ENCODE results near the gene LY6G6F.
"Not testable (repeated sequence)": the region's sequence is repeated elsewhere in the genome, so short reads cannot be mapped to it uniquely, and the experiment has no call there.

LY6G6F gene

DNA sequence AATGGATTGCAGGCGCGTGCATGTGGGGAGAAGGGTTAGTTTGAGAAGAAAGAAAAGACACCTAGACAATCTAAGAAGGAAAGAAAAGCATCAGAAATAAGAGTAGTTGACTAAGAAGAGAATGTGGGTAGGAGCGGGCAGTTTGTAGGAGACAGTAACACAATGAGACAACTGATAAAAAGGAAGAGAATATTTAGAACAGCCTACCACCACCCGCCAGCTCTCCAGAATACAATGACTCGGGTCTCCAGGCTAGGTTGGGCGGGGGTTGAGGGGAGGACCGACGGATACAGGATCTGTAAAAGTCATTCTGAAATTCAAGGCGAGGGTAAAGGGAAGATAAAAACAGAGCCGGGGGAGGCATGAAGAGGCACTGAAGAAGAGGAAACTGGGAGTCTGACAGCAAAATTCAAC lies 4.3 kb upstream of the LY6G6F start:
- ATAC-seq: no peak
- peak; percentile 39 for DNase-seq

DNA sequence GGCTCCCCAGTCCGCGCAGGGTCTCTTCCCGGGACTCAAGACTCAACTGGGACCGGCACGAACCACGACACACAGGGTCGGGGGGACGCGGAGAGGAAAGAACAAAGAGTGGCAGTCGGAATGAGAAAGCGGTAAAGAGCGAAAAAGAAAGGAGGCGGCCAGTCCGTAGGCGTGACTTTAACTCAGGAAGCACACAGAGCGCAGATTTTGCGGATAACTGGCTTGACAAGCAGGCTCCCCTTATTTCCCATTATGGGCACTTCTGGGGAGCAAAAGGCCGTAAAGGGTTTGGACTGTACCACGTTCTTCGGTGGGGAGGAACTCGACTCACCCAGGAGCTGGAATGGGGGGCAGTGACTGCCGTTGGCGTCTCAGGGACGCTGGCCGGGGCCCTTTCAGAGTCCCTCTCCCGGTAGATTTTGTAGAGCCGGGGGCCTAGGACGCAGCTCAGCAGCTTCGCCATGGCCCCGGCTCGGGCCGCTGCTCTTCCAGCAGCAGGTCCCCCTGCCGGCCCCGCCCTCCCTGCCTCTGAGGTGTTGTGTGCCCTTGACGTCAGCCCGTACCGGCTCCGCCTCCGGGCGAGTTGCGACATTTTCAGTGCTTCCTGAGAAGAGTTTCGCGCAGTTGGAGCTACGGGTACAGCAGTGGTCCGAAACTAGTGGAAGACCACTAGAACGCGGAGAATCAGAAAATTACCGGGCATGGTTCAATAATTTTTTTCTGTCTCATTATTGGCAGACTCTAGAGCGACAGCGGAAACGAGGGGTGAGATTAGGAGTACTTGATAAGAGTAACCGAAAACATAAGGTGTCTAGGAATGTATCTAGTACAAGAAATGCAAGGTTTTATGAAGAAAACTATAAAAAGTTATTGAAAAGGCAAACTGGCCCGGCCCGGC lies 3.6 kb upstream of the LY6G6F start, which contains the start of gene ABHD16A:
Gene ABHD16A (minus strand): TSS at position 506 of the 898 bp plus-strand sequence. CDS start 43 bp downstream, at position 463.
- peak; percentile 97 for ATAC-seq
- peak; percentile 98 for DNase-seq

DNA sequence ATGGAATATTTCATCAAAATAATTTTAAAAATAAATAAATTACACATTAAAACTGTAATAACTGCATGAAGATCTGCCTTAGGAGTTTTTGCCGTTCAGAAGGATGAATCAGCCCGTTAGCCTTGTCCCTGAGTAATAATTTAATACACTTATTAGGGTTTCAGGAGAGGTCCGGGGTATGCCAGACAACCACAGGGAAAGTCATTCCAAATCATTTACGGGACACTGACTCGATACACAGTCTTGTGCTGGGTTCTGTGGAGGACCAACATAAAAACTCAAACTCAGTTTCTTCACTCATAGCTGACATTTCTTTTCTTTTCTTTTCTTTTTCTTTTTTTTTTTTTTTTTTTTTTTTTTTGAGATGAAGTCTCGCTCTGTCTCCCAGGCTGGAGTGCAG lies 735 bp upstream of the LY6G6F start:
- ATAC-seq: no peak
- DNase-seq: no peak

DNA sequence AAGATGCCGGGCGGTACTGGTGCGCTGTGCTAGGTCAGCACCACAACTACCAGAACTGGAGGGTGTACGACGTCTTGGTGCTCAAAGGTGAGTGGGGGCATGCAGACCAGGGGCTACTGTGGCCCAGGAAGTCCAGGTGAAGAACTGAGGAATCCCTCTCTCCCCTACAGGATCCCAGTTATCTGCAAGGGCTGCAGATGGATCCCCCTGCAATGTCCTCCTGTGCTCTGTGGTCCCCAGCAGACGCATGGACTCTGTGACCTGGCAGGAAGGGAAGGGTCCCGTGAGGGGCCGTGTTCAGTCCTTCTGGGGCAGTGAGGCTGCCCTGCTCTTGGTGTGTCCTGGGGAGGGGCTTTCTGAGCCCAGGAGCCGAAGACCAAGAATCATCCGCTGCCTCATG lies 1.0 kb downstream of the LY6G6F start:
- DNase-seq: no peak
- no peak for ATAC-seq

DNA sequence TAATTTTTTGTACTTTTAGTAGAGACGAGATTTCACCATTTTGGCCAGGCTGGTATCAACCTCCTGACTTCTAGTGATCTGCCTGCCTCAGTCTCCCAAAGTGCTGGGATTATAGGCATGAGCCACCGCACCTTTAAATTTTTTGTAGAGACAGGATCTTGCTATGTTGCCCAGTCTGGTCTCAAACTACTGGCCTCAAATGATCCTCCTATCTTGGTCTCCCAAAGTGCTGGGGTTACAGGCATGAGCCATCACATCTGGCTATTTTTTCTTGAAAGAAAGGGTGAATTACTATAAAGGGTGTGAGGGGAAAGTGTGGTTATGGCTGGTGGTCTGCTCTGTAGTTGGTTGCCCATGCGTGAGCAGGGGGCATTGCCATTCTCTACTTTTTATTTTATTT lies 1.6 kb downstream of the LY6G6F start:
- DNase-seq (no peak), ATAC-seq (no peak)

DNA sequence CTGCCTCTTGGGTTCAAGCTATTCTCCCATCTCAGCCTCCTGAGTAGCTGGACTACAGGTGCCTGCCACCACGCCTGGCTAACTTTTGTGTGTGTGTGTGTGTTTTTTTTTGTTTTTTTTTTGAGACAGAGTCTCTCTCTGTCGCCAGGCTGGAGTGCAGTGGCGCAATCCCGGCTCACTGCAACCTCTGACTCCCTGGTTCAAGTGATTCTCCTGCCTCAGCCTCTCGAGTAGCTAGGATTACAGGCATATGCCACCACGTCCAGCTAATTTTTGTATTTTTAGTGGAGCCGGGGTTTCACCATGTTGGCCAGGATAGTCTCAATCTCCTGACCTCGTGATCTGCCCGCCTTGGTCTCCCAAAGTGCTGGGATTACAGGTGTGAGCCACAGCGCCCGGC lies 2.5 kb downstream of the LY6G6F start:
- not testable (repeated sequence) for ATAC-seq, DNase-seq

DNA sequence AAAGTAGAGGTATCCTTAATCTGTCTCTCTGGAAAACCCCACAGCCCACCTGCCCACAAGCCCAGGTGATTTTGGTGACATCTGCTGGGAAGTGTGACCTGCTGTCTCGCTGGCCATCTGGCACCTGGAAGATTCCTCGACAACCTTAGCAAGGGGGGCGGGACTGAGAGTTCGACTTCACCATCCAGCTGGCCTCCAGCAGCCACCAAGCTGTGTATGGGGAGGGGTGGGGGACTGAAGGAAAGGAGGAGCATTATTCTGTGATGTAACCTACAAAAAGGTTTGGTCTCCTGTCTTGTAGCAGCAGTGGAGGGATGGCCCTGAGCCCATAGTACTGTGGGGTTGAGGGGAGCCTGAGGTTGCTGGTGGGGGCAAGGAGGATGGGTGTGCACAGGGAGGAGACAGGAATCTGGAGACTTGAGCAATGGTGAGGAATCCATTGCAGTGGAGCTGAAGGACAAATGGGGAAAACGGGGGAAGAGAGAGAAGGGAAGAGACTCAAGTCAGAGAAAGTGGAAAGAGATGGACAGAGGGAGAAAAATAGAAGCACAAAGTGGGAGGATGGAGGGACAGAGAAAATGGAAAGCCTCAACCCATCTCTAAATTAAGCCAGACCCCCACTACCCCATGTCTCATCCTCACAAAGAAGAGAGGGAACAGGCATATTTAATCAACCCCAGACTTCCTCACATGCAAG lies 4.0 kb downstream of the LY6G6F start:
- DNase-seq (no peak), ATAC-seq (no peak)

DNA sequence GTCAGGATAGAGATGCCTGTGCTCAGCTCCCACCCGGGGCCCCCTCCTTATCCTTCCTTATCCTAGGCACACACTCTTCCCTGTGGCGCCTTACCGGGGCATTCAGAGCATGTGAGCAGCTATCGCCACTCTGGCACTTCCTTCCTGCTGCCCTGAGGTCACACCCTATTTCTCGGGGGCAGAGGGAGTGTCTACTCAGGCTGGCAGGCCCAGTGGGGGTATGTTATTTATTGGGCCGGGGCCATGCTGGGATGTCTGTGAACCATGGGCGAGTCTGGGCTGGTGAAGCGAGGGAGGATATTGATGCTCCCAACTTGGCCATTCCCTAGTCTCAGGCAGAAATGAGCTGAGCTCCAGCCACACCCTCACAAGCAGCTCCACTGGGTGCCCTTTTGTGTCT lies 4.6 kb downstream of the LY6G6F start:
- no peak for DNase-seq
- no peak for ATAC-seq

DNA sequence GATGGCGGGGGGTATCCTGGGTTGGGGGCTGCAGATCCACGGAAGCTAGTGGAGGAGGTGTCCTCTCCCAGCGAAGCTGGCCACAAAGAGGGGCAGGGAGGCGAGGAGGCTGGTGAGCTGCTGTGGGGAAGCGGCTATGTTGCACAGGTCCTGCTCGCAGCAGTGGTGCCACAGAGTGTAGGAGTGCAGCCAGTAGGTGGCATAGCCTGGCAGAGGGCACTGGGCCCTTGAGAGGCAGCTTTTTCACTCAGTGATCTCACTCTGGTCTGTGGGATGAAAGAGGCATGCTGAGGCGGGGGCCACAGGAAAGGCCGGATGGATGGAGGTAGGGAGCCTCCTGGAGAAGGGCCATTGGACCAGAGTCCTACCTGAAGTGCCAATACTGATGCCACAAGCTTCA lies 5.6 kb downstream of the LY6G6F start:
- no peak for ATAC-seq
- no peak for DNase-seq

DNA sequence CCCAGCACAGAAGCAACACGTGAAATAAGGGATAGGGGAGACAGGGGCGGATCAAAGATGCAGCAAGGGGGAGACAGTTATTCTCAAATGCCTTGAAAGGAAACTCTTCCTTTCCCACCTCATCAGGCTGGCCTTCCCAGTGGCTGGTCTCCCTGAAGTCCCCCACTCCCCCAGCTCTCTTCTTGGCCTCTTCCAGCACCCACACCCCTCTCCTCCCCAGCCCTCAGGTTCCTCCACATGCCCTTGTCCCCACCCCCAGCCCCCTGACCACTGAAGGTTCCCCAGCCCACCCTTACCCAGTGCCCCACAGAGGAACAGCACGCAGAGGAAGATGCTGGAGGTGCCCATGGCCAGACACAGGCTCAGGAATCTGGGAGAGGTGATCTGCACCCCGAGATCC lies 6.8 kb downstream of the LY6G6F start:
- DNase-seq: no peak
- no peak for ATAC-seq

DNA sequence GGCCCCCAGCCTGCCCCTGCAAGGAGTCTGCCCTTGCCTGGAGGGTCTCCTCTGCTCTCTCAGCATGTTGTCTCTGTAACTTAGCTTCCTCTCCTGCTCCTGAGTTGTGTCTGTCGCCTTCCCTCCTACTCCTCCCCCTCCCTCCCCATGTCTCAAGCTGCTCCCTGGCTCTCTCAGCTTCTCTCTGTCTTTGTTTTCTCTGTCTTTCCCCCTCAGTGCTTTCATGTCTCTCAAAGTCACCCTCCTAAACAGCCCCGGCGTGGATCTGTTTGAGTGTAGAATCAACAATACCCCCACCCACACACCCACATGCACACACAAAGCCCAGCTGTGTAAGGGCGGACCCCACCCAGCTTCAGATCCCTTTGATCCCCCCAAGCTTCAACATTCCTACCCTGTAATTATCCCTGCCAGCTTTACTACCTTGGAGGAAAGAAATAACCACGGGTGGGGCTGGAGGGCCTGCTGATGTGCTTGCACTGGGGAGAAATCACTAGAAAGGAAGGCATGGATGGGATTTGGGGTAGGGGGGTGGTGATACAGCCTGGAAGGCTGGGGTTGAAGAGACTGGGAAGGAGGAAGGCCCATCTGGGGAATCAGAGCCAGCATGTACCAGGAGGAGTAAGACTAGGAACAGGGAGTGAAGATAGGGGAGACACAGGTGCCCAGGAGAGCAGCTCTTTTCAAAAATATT lies 7.5 kb downstream of the LY6G6F start:
- DNase-seq (no peak), ATAC-seq (no peak)

DNA sequence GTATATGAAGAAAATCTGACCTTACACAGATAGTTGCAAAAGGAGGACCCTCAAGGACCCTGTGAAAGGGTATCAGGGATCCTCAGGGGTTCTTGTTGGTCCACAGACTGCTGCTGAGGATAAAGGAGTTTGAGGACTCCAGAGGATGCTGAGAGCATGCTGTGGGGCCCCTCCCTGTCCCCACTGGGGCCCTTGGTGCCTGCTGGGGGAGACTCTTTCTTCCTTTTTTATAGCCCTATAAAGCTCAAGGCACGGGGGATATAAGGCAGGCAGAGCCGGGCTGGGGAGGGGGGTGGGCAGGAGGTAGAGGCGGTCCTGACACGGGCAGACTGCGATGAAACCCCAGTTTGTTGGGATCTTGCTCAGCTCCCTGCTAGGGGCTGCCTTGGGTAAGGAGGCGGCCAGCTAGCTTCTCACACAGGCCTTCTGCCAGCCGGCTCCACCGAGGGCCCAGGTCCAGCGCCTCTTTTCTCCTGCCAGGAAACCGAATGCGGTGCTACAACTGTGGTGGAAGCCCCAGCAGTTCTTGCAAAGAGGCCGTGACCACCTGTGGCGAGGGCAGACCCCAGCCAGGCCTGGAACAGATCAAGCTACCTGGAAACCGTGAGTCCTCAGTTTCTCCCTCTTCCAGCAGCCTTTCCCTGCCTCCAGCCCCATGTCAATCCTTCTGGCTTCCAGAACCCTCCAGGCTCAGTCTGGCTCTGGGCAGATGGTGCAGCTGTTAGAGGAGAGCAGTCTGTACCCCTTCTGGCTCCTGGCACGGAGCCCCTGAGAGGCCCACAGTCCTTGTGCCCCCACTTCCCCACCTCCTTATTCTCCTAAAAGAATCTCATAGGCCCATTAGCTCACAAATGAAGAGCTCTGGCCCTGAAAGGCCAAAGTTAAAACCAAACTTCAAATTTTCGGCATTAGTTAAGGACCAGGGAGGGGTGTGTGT lies 8.6 kb downstream of the LY6G6F start, which contains the start of gene LY6G6D:
Gene LY6G6D (plus strand): TSS at position 327 of the 937 bp plus-strand sequence. CDS start 8 bp downstream, at position 335.
- DNase-seq (no peak), ATAC-seq (no peak)

DNA sequence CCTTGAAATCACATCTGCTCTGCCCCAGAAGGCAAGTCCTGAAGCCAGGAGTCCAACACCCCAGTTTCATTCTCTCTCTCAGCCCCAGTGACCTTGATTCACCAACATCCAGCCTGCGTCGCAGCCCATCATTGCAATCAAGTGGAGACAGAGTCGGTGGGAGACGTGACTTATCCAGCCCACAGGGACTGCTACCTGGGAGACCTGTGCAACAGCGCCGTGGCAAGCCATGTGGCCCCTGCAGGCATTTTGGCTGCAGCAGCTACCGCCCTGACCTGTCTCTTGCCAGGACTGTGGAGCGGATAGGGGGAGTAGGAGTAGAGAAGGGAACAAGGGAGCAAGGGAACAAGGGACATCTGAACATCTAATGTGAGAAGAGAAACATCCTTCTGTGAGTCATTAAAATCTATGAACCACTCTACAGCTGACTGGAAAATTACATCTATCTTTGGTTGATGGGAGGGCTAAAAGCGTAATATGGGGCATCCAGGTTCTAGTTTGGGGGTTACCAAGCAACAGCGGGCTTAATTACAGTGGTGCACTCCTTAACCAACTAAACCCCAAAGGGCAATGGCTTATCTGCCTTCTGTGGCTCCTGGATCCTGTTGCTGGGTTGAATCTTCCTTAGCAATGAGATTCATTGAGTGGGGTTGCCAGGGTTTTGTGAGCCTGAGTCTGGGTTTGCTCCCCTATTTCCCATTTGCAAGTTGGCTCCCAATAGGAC lies 11.0 kb downstream of the LY6G6F start:
- ATAC-seq (no peak), DNase-seq (no peak)

DNA sequence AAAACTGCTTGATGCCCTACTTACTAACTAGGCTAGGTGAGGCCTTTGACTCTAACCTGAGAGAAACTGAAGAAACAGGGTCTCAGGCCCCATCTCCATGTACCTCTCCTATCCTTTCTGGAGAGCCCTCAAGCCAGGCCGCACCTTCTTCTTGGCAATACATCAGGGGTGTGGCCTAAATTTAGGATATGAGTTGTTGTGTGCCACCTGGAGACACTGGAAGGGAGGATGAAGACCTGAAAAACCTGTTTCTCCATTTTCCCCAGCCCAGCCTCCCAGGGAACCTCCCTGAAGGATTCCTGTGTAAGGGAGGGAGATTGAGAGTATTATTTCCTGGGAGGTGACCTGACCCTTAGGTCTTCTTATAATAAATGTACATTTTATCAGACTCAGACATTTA lies 11.6 kb downstream of the LY6G6F start:
- no peak for ATAC-seq
- DNase-seq: no peak

DNA sequence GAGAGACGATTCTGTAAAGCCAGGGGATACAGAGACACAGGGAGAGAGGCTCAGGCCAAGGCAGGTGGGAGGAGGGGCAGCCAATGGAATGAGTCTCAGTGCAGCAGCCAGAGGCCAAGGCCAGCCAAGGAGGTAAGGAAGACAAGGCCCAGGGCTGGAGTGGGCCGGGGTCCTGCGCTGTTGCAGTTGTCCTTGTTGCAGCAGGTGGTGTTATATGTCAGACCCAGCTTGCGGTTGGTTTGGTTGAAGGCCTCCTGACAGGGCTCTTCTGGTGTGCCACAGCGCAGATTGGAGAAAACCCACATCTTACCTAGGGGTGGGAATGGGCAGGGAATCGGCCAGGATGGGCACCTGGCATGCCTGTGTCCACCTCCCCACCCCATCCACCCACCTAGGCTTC lies 12.3 kb downstream of the LY6G6F start:
- no peak for ATAC-seq

DNA sequence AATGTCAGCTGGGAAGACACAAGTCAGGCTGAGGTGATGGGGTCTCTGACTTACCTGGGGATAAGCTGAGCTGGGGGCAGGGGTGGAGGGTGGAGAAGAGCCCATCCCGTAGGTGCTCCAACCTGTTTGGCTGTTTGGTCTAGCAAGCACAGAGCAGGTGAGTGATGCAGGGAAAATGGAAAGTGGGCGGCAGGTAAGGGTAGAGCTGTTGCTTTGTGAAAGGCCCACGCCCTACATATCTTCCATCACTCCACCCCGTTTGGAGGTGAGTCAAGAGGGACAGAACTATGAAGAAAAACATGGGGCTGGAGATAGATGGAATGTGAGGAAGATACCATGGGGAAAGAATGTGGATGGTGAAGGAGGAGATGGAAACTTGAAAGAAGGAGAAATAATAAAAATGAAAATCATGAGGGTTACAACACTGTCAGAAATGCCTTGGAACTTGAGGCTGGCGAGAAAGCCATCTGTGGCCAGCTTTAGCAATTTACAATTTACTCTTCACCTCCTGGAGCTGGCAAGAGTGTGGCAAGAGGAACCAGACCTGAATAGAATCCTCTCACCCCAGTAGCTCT lies 13.6 kb downstream of the LY6G6F start:
- DNase-seq: no peak

More for the DNA sequence above, 12.3 kb downstream of the LY6G6F start:
- no peak for DNase-seq

DNA sequence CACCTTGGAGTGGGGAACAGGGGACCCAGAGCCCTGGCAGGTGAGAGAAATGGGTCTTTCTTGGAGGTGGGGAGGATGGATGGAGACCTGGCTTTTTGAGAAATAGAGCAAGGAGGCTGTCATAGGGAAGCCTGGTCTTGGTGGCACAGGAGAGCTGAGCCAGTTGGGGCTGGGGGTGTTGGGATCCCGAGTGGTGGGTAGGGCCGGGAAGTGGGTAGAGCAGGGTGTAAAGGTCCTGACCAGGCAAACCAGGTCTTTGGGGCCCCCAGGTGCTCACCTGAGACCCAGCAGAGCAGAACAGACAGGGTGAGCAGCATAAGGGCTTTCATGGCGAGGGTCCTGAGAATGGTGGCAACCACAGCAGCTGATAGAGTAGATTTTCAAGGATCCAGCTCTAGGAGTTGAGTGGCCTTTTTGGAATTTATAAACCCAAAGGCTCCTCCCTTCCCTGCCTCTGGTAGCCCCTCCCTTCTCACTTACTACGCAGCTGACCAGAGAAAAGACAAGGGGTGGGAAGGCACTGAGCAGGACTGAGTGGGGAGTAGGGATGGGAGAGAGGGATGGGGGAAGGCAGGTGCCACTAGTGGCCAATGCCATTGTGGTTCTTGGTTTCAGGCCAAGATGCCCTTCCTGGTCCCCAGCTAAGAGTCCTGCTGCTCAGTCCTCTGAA lies 14.8 kb downstream of the LY6G6F start, which contains the start of gene LY6G6C:
Gene LY6G6C (minus strand): TSS at position 396 of the 670 bp plus-strand sequence. CDS start 67 bp downstream, at position 329.
- ATAC-seq: no peak
- DNase-seq: no peak

More for the DNA sequence above, 13.6 kb downstream of the LY6G6F start:
- no peak for ATAC-seq

DNA sequence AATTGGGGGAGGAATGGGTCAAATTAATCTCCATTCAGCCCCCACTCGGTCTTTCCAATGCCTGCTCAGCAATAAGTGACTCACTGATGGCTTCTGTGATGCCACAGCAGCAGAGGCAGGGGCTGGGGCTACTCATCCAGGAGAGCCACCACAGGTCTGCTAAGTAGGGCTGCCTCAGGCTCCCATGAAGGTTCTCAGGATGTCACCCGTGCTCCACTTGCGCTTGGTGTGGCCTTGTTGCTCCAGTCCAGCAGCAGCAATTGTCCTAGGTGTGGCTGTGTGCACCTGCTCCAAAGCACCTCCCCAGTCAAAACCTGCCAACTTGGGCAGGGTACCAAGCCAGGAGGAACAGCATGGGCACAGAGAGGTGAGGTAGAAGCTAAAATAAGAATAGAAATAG lies 15.5 kb downstream of the LY6G6F start:
- ATAC-seq (peak; percentile 37), DNase-seq (no peak)

DNA sequence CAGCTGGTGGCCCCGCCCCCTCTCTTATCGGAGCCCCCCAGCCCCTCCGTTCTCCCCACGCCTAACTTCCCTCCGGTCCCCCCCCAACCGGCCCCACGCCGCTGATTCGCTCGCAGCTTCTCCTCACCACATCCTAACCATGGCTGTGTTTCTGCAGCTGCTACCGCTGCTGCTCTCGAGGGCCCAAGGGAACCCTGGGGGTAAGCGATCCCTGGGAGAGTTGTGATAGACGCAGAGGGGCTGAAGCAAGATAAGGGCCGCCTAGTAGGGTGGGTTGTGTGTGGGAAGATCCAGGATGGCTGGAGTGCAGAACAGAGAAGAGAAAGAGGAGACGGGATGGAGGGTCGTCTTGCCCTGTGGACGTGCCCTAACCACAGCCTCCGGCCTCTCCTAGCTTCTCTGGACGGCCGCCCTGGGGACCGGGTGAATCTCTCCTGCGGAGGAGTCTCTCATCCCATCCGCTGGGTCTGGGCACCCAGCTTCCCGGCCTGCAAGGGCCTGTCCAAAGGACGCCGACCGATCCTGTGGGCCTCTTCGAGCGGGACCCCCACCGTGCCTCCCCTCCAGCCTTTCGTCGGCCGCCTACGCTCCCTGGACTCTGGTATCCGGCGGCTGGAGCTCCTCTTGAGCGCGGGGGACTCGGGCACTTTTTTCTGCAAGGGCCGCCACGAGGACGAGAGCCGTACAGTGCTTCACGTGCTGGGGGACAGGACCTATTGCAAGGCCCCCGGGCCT lies 16.7 kb downstream of the LY6G6F start, which contains the start of gene MPIG6B:
Gene MPIG6B (plus strand): TSS at position 129 of the 735 bp plus-strand sequence. CDS start 11 bp downstream, at position 140.
- DNase-seq (no peak), ATAC-seq (no peak)

Data from stimulated activated naive CD8-positive, alpha-beta T cell treated with anti-CD3 and anti-CD28 coated beads, Interleukin-15, Interleukin-2, amounts not matched to agents 100 U/mL and 50 U/mL, for 24 hours (primary cell).